Measurements from ENCODE around the gene MRGPRE. TPM values are rescaled to one million over a fixed set of nuclear protein-coding genes. Genes with fewer than 3 reads are reported as not detected.

The MRGPRE gene, protein sequence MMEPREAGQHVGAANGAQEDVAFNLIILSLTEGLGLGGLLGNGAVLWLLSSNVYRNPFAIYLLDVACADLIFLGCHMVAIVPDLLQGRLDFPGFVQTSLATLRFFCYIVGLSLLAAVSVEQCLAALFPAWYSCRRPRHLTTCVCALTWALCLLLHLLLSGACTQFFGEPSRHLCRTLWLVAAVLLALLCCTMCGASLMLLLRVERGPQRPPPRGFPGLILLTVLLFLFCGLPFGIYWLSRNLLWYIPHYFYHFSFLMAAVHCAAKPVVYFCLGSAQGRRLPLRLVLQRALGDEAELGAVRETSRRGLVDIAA
- 0.20 and 0.73 TPM in 2 replicates for total RNA-seq

DNA sequence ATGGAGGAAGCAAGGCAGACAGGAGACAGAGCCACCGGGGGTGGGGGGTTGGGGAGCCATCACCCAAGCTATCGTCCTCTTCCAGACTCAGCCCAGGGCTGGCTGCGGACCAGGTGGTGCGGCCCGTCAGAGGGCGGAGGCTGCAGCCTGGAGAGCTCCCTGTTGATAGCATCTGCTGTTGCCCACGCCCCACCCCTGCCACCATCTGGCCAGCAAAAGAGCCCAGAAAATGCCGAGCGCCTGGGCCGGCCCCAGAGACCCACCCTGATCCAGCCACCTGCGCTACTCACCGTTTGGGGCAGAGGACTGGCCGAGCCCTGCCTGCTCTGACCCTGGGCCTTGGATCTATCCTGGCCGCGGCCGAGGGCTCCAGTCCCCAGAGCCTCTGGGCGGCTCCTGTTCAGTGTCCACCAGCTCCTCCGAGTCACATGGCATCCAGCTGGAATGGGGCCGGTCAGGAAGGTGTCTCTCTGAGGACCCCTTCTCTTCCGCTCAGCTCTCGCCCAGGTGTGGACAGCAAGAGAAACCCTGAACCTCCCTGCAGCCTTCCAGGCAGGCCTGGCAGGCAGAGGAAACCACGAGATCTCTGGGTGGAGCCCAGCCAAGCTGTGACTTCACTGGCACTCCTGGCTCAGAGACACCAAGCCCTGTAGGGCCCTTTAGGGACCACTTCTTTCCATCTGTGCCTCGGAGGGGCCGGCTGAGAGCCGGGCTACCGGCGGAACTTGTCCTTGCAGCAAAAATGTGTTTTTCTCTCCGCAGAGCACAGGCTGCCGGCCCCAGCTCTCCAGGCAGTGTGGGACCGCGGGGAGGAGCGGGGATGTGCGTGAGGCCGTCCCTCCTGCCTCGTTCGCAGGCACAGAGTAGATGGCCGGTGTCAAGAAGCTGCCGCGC, at the start of gene MRGPRE:
Gene MRGPRE (minus strand): TSS at position 567 of the 894 bp plus-strand sequence. CDS start 3,618 bp downstream, outside the sequence.

DNA sequence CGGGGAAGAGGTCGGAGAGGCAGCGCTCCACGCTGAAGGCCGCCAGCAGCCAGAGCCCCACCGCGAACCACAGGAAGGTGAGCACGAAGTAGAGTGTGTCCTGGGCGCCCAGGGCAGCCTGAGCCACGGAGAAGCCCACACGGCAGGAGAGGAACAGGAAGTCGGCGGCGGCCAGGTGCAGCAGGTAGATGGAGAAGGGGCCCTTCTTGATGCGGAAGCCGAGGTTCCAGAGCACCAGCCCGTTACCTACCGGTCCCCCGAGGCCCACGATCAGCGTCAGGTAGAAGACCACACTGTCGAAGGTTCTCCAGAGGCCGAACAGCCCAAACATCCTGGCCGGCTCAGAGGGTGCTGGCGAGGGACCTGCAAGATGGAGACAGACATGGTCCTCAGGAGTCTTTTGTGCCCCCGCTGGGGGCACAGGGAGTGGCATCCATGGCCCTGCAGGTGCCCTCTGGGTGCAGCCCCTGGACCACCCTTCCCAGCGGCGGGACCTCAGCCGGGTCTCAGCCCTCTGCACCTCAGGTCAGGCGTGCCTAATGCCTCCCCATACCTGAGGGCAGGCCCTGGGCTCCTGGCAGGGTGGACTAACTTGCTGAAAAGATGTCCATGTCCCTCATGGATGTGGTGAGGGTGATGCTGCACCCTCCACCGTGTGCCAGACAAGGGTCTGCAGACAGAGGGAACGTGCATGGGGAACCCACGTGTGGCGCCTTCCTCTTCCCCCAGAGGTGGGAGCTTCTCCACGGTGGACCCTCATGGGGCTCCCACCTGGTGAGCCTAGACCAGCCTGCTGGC, 13.5 kb downstream of the MRGPRE start, which contains the start of gene MRGPRG:
Gene MRGPRG (minus strand): TSS at position 331 of the 798 bp plus-strand sequence. CDS start 0 bp downstream, at position 331.

Other genes with a start within 250 kb of the MRGPRE start
- gene NAP1L4, start 240.1 kb downstream of the MRGPRE start, total RNA-seq = 92.2 and 104 TPM in 2 replicates
- 48.9 and 55.9 TPM in 2 replicates for gene CARS1, start 175.0 kb downstream of the MRGPRE start, total RNA-seq
- gene OSBPL5, start 67.1 kb downstream of the MRGPRE start, total RNA-seq = 52.8 and 54.0 TPM in 2 replicates
- not detected in 2 replicates for gene MRGPRG, start 13.6 kb downstream of the MRGPRE start, total RNA-seq
- gene ZNF195, start 146.7 kb upstream of the MRGPRE start, total RNA-seq = 20.9 and 23.9 TPM in 2 replicates